ENCODE results near the gene ARHGAP23.

ARHGAP23 gene

GRCh38 chr17:38453951-38454421 lies 25.7 kb downstream of the ARHGAP23 start:
- no peak for TF ChIP-seq CTCF (IDR thresholded peaks at IDR 0.05; ENCODE audit: extremely low read depth, insufficient read depth, missing control alignments)
- in situ Hi-C loops (cut with MboI; ENCODE audit: low pct_unique_long_range_greater_than_20kb, low sequenced_read_pairs, unreplicated experiment) = no loop called here
- DNase-seq (ENCODE audit: low spot score) = no peak

- DNase-seq (ENCODE audit: low spot score) = no peak
- TF ChIP-seq CTCF (IDR thresholded peaks at IDR 0.05; ENCODE audit: extremely low read depth, insufficient read depth, missing control alignments) = no peak
- in situ Hi-C loops (cut with MboI; ENCODE audit: low pct_unique_long_range_greater_than_20kb, low sequenced_read_pairs, unreplicated experiment) = no loop called here
Observed at GRCh38 chr17:38454532-38454931, 26.3 kb downstream of the ARHGAP23 start.

GRCh38 chr17:38455288-38455915 lies 27.1 kb downstream of the ARHGAP23 start:
- no peak for DNase-seq (ENCODE audit: low spot score)
- in situ Hi-C loops (cut with MboI; ENCODE audit: low pct_unique_long_range_greater_than_20kb, low sequenced_read_pairs, unreplicated experiment) = no loop called here
- no peak for TF ChIP-seq CTCF (IDR thresholded peaks at IDR 0.05; ENCODE audit: extremely low read depth, insufficient read depth, missing control alignments)

GRCh38 chr17:38456031-38456815 lies 28.0 kb downstream of the ARHGAP23 start:
- no peak for DNase-seq (ENCODE audit: low spot score)
- peak; percentile 12 for TF ChIP-seq CTCF (IDR thresholded peaks at IDR 0.05; ENCODE audit: extremely low read depth, insufficient read depth, missing control alignments)
- in situ Hi-C loops (cut with MboI; ENCODE audit: low pct_unique_long_range_greater_than_20kb, low sequenced_read_pairs, unreplicated experiment) = no loop called here

DNA sequence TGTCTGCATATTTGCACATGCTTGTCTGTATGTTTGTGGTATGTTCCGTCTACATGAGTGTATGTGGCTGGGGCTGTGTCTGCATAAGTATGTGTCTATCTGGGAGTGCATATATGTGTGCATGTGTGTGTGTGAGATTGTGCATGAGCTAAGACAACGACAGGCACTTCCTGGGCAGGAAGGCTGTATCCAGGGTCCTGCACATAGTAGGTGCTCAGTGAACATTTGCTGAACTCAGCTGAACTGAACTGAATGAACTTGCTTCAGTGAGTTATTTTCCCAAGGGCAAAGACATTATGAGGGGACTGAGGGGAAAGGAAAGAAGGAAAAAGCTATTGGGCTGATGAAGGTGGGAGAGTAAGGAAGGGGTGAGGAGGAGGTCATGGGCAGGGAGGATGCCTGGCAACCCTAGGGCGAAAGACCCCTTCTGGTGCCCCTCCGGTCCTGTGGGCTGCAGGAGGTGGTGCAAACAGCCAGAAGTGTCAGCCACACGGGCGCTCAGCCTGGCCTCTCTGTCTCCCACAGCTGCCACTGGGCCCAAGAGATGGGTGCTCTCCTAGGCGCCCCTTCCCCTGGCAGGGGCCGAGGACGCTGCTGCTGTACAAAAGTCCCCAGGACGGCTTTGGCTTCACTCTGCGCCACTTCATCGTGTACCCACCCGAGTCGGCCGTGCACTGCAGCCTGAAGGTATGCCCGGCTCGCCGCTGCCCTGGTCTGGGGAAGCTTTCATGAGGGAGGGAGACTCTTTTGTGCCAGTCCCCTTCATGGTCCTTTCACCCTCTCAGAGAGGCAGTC lies 29.5 kb downstream of the ARHGAP23 start:
- DNase-seq (ENCODE audit: low spot score) = no peak
- in situ Hi-C loops (cut with MboI; ENCODE audit: low pct_unique_long_range_greater_than_20kb, low sequenced_read_pairs, unreplicated experiment) = no loop called here
- no peak for TF ChIP-seq CTCF (IDR thresholded peaks at IDR 0.05; ENCODE audit: extremely low read depth, insufficient read depth, missing control alignments)

DNA sequence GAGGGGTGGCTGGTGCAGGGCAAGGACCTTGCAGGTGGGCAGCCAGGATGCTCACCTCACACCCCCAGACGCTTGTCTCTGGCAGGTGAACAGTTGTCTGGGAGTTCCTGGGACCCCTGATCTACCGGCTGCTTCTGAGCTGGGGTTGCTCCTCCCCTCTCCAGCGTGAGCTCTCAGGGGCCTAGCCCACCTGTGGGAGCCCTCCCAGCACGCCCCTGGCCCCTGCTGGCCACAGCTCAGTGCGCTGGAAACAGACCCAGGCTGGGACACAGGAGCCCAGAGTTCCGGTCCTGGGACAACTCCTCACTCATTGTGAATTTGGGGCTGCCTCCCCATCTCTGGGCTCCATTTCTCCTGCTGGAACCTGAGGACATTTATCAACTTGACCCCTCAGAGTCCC lies 30.3 kb downstream of the ARHGAP23 start:
- in situ Hi-C loops (cut with MboI; ENCODE audit: low pct_unique_long_range_greater_than_20kb, low sequenced_read_pairs, unreplicated experiment) = no loop called here
- TF ChIP-seq CTCF (IDR thresholded peaks at IDR 0.05; ENCODE audit: extremely low read depth, insufficient read depth, missing control alignments) = no peak
- DNase-seq (ENCODE audit: low spot score) = peak; percentile 11

Measured in GM13977 (cell line).